ENCODE results near the gene ARID3A. TPM values are rescaled to one million over a fixed set of nuclear protein-coding genes. Genes with fewer than 3 reads are reported as not detected.

Gene ARID3A
- total RNA-seq, 1 experiment from 2014 or later, result 239 TPM

- DNase-seq, result no peak
- H3K9me3 Mint-ChIP-seq (ENCODE audit: unreplicated experiment), result no peaks in the 10 kb centered on the region
Measured at GRCh38 chr19:953445-954271, 27.8 kb downstream of the ARID3A start.

GRCh38 chr19:954272-954671 lies 28.4 kb downstream of the ARID3A start:
- Histone ChIP-seq H3K4me3 (ENCODE audit: low read depth, low read length) (peak overlapping the region; percentile 32), H3K9me3 (no peaks in the 10 kb centered on the region), H3K36me3 (ENCODE audit: control insufficient read depth, insufficient read depth, low read length) (peaks cover 3% of the 10 kb centered on the region), H3K4me1 (peaks cover 78% of the 10 kb centered on the region), H3K27me3 (replicated peaks; ENCODE audit: control insufficient read depth, insufficient read depth, low read length) (no peaks in the 10 kb centered on the region)
- Mint-ChIP-seq H3K27me3 (ENCODE audit: insufficient read depth, unreplicated experiment) (no peaks in the 10 kb centered on the region), H3K9me3 (ENCODE audit: unreplicated experiment) (no peaks in the 10 kb centered on the region), H3K4me1 (ENCODE audit: low read depth, unreplicated experiment) (peaks cover 1% of the 10 kb centered on the region), H3K27ac (ENCODE audit: unreplicated experiment) (peak overlapping the region; percentile 96), H3K4me3 (ENCODE audit: unreplicated experiment) (peak overlapping the region; percentile 74), H3K36me3 (ENCODE audit: insufficient read depth, unreplicated experiment) (peaks cover 90% of the 10 kb centered on the region)
- ChIA-PET CTCF (no interaction called here), POLR2A (no interaction called here)
- no TSS peak for BruUV-seq (replicated peaks)
- intact Hi-C loops (cut with micrococcal nuclease; ENCODE audit: unreplicated experiment), result no loop called here
- DNase-seq, result no peak
- no peak for TF ChIP-seq CTCF (IDR thresholded peaks at IDR 0.05; ENCODE audit: insufficient read depth in 1 of 2, low read depth in 1 of 2, low read length in 1 of 2, severe bottlenecking in 1 of 2, unreplicated experiment in 1 of 2)

More at GRCh38 chr19:953445-954271, 27.8 kb downstream of the ARID3A start:
- CTCF ChIA-PET, result interaction anchor here (0.6 kb wide), 2 partner anchors 42 to 1051 kb away, joined by 3 to 7 read pairs; no protein-coding TSS in a partner anchor
- no peaks in the 10 kb centered on the region for H3K27me3 Mint-ChIP-seq (ENCODE audit: insufficient read depth, unreplicated experiment)
- H3K4me3 ChIP-seq (ENCODE audit: low read depth, low read length), result peak overlapping the region; percentile 32
- no TSS peak for BruUV-seq (replicated peaks)
- POLR2A ChIA-PET, result interaction anchor here (1.5 kb wide), 1 partner anchor 201 kb away, joined by 5 read pairs; no protein-coding TSS in a partner anchor
- peak overlapping the region; percentile 96 for H3K27ac Mint-ChIP-seq (ENCODE audit: unreplicated experiment)
- H3K9me3 ChIP-seq, result no peaks in the 10 kb centered on the region
- peaks cover 1% of the 10 kb centered on the region for H3K4me1 Mint-ChIP-seq (ENCODE audit: low read depth, unreplicated experiment)
- H3K36me3 Mint-ChIP-seq (ENCODE audit: insufficient read depth, unreplicated experiment), result peaks cover 90% of the 10 kb centered on the region
- intact Hi-C loops (cut with micrococcal nuclease; ENCODE audit: unreplicated experiment), result loop anchor here (2.0 kb wide), 2 partner anchors 27 to 29 kb away; no protein-coding TSS in a partner anchor
- peaks cover 78% of the 10 kb centered on the region for H3K4me1 ChIP-seq
- peak overlapping the region; percentile 74 for H3K4me3 Mint-ChIP-seq (ENCODE audit: unreplicated experiment)
- no peak for TF ChIP-seq CTCF (IDR thresholded peaks at IDR 0.05; ENCODE audit: insufficient read depth in 1 of 2, low read depth in 1 of 2, low read length in 1 of 2, severe bottlenecking in 1 of 2, unreplicated experiment in 1 of 2)
- no peaks in the 10 kb centered on the region for H3K27me3 ChIP-seq (replicated peaks; ENCODE audit: control insufficient read depth, insufficient read depth, low read length)
- H3K36me3 ChIP-seq (ENCODE audit: control insufficient read depth, insufficient read depth, low read length), result peaks cover 3% of the 10 kb centered on the region

- intact Hi-C loops (cut with micrococcal nuclease; ENCODE audit: unreplicated experiment), result no loop called here
- peak; percentile 55 to 78 for DNase-seq
- peaks cover 90% of the 10 kb centered on the region for H3K36me3 Mint-ChIP-seq (ENCODE audit: insufficient read depth, unreplicated experiment)
- H3K36me3 ChIP-seq (ENCODE audit: control insufficient read depth, insufficient read depth, low read length), result peaks cover 7% of the 10 kb centered on the region
- H3K27ac Mint-ChIP-seq (ENCODE audit: unreplicated experiment), result peak overlapping the region; percentile 96
- no peaks in the 10 kb centered on the region for H3K27me3 ChIP-seq (replicated peaks; ENCODE audit: control insufficient read depth, insufficient read depth, low read length)
- no peak overlapping the region for H3K4me3 ChIP-seq (ENCODE audit: low read depth, low read length)
- H3K4me3 Mint-ChIP-seq (ENCODE audit: unreplicated experiment), result peak overlapping the region; percentile 74
- no peak for TF ChIP-seq CTCF (IDR thresholded peaks at IDR 0.05; ENCODE audit: insufficient read depth in 1 of 2, low read depth in 1 of 2, low read length in 1 of 2, severe bottlenecking in 1 of 2, unreplicated experiment in 1 of 2)
- ChIA-PET CTCF (interaction anchor here (1.6 kb wide), 1 partner anchor 24 kb away, joined by 5 read pairs; no protein-coding TSS in a partner anchor), POLR2A (interaction anchor here (0.5 kb wide), 2 partner anchors 22 to 26 kb away, joined by 3 to 5 read pairs; no protein-coding TSS in a partner anchor)
- no peaks in the 10 kb centered on the region for H3K9me3 Mint-ChIP-seq (ENCODE audit: unreplicated experiment)
- no peaks in the 10 kb centered on the region for H3K27me3 Mint-ChIP-seq (ENCODE audit: insufficient read depth, unreplicated experiment)
- no TSS peak for BruUV-seq (replicated peaks)
- H3K4me1 Mint-ChIP-seq (ENCODE audit: low read depth, unreplicated experiment), result peaks cover 7% of the 10 kb centered on the region
- no peaks in the 10 kb centered on the region for H3K9me3 ChIP-seq
- peaks cover 80% of the 10 kb centered on the region for H3K4me1 ChIP-seq
Measured at GRCh38 chr19:954672-955494, 29.0 kb downstream of the ARID3A start.
